SK-N-SH (cell line): ENCODE results near the gene KCNQ5.

ENCODE experiments used
- NFIC ChIP-seq: IDR thresholded peaks from 2 replicates; pipeline ENCODE4 v1.4.0; 2012; ENCODE audit warnings: borderline replicate concordance
- POLR2AphosphoS5 ChIP-seq: IDR thresholded peaks from 2 replicates; pipeline ENCODE4 v1.6.1; 2012; ENCODE audit warnings: low read depth, low read length
- REST ChIP-seq: IDR thresholded peaks from 2 replicates; pipeline ENCODE4 v1.6.1; 2012; ENCODE audit warnings: mild to moderate bottlenecking, low read depth, low read length, moderate library complexity
- TEAD4 ChIP-seq: IDR thresholded peaks from 2 replicates; pipeline ENCODE4 v1.4.0; 2012; ENCODE audit warnings: mild to moderate bottlenecking, borderline replicate concordance; ENCODE audit not compliant: insufficient read depth
- TF ChIP-seq, protein P1 (sequence below): fragments of 200-600 bp; sonication (generic); IDR thresholded peaks from 2 replicates; pipeline ENCODE4 v1.6.1; 2017; ENCODE audit warnings: antibody characterized with exemption, mild to moderate bottlenecking, moderate library complexity

GRCh38 chr6:72716916-72717315, 95.1 kb downstream of the KCNQ5 start:
- TF ChIP-seq POLR2AphosphoS5 (no peak), NFIC (no peak), TEAD4 (no peak), REST (no peak)
- TF ChIP-seq, protein P1, sequence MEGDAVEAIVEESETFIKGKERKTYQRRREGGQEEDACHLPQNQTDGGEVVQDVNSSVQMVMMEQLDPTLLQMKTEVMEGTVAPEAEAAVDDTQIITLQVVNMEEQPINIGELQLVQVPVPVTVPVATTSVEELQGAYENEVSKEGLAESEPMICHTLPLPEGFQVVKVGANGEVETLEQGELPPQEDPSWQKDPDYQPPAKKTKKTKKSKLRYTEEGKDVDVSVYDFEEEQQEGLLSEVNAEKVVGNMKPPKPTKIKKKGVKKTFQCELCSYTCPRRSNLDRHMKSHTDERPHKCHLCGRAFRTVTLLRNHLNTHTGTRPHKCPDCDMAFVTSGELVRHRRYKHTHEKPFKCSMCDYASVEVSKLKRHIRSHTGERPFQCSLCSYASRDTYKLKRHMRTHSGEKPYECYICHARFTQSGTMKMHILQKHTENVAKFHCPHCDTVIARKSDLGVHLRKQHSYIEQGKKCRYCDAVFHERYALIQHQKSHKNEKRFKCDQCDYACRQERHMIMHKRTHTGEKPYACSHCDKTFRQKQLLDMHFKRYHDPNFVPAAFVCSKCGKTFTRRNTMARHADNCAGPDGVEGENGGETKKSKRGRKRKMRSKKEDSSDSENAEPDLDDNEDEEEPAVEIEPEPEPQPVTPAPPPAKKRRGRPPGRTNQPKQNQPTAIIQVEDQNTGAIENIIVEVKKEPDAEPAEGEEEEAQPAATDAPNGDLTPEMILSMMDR: no peak
